ENCODE results near the gene IPO9. TPM values are rescaled to one million over a fixed set of nuclear protein-coding genes. Genes with fewer than 3 reads are reported as not detected.
"Not testable (repeated sequence)": the region's sequence is repeated elsewhere in the genome, so short reads cannot be mapped to it uniquely, and the experiment has no call there.

Gene IPO9
- total RNA-seq, 2 experiments from 2014 or later: 65.1 to 66.0 TPM

- ATAC-seq: no peak
- CTCF ChIA-PET: interaction anchor here (0.6 to 5.8 kb wide), 32 partner anchors 9 to 778 kb away, joined by 3 to 93 read pairs (median 6); partner anchors contain the start of genes IPO9 and RNPEP
- H3K36me3 Mint-ChIP-seq (ENCODE audit: low read depth): no peaks in the 10 kb centered on the region
- no peak for DNase-seq
- POLR2A ChIA-PET: interaction anchor here (0.6 kb wide), 1 partner anchor 27 kb away, joined by 3 read pairs; no protein-coding TSS in a partner anchor
- peaks cover 8% of the 10 kb centered on the region for H3K27me3 Mint-ChIP-seq
- H3K27ac Mint-ChIP-seq: no peak overlapping the region
- intact Hi-C loops (cut with DNase I, micrococcal nuclease): loop anchor here (1.0 to 5.0 kb wide), 7 partner anchors 58 to 238 kb away; partner anchors contain the start of genes TIMM17A (in 2 of the 2) and RNPEP (in 1 of the 2)
- no peaks in the 10 kb centered on the region for H3K9me3 Mint-ChIP-seq (ENCODE audit: low read depth)
- peaks cover 5% of the 10 kb centered on the region for H3K4me1 Mint-ChIP-seq
- no peak overlapping the region for H3K4me3 Mint-ChIP-seq
These were observed 68.0 kb downstream of the IPO9 start for GRCh38 chr1:201896951-201897391.

- Mint-ChIP-seq H3K27ac (no peak overlapping the region), H3K4me3 (no peak overlapping the region), H3K36me3 (ENCODE audit: low read depth) (no peaks in the 10 kb centered on the region), H3K4me1 (peaks cover 5% of the 10 kb centered on the region), H3K9me3 (ENCODE audit: low read depth) (no peaks in the 10 kb centered on the region), H3K27me3 (peaks cover 1% of the 10 kb centered on the region)
- POLR2A ChIA-PET: no interaction called here
- DNase-seq: no peak
- intact Hi-C loops (cut with DNase I, micrococcal nuclease): loop anchor here in 1 of 2 experiments (5.0 kb wide), 1 partner anchor 59 kb away; the partner anchor contains the start of gene TIMM17A
- ATAC-seq: no peak
- CTCF ChIA-PET: interaction anchor here (1.1 to 2.3 kb wide), 4 partner anchors 9 to 237 kb away, joined by 3 to 13 read pairs (median 3); no protein-coding TSS in a partner anchor
These were observed 69.4 kb downstream of the IPO9 start for GRCh38 chr1:201898240-201898894.

- Mint-ChIP-seq H3K4me3 (no peak overlapping the region), H3K27me3 (peaks cover 1% of the 10 kb centered on the region), H3K36me3 (ENCODE audit: low read depth) (no peaks in the 10 kb centered on the region), H3K27ac (no peak overlapping the region), H3K9me3 (ENCODE audit: low read depth) (no peaks in the 10 kb centered on the region), H3K4me1 (peaks cover 5% of the 10 kb centered on the region)
- ATAC-seq: no peak
- intact Hi-C loops (cut with DNase I, micrococcal nuclease): loop anchor here in 1 of 2 experiments (5.0 kb wide), 1 partner anchor 58 kb away; the partner anchor contains the start of gene TIMM17A
- DNase-seq: no peak
- ChIA-PET CTCF (interaction anchor here (1.0 to 2.3 kb wide), 3 partner anchors 10 to 20 kb away, joined by 3 to 13 read pairs (median 3); no protein-coding TSS in a partner anchor), POLR2A (no interaction called here)
These were observed 70.0 kb downstream of the IPO9 start for GRCh38 chr1:201898992-201899391.

GRCh38 chr1:201899683-201900429, 70.9 kb downstream of the IPO9 start:
- H3K9me3 Mint-ChIP-seq (ENCODE audit: low read depth): no peaks in the 10 kb centered on the region
- POLR2A ChIA-PET: no interaction called here
- intact Hi-C loops (cut with DNase I, micrococcal nuclease): loop anchor here in 1 of 2 experiments (5.0 kb wide), 1 partner anchor 57 kb away; the partner anchor contains the start of gene TIMM17A
- H3K27me3 Mint-ChIP-seq: no peaks in the 10 kb centered on the region
- H3K27ac Mint-ChIP-seq: no peak overlapping the region
- ATAC-seq (no peak), DNase-seq (no peak)
- CTCF ChIA-PET: interaction anchor here (1.0 to 2.3 kb wide), 4 partner anchors 11 to 21 kb away, joined by 3 to 13 read pairs (median 4); no protein-coding TSS in a partner anchor
- H3K4me1 Mint-ChIP-seq: peaks cover 5% of the 10 kb centered on the region
- no peak overlapping the region for H3K4me3 Mint-ChIP-seq
- no peaks in the 10 kb centered on the region for H3K36me3 Mint-ChIP-seq (ENCODE audit: low read depth)

GRCh38 chr1:201900476-201900875, 71.5 kb downstream of the IPO9 start:
- DNase-seq (no peak), ATAC-seq (no peak)
- H3K27ac Mint-ChIP-seq: no peak overlapping the region
- peaks cover 5% of the 10 kb centered on the region for H3K4me1 Mint-ChIP-seq
- intact Hi-C loops (cut with DNase I, micrococcal nuclease): no loop called here
- H3K36me3 Mint-ChIP-seq (ENCODE audit: low read depth): no peaks in the 10 kb centered on the region
- no peaks in the 10 kb centered on the region for H3K9me3 Mint-ChIP-seq (ENCODE audit: low read depth)
- H3K4me3 Mint-ChIP-seq: no peak overlapping the region
- CTCF ChIA-PET: interaction anchor here (1.7 kb wide), 1 partner anchor 13 kb away, joined by 4 read pairs; no protein-coding TSS in a partner anchor
- POLR2A ChIA-PET: no interaction called here
- H3K27me3 Mint-ChIP-seq: no peaks in the 10 kb centered on the region

GRCh38 chr1:201901036-201901435, 72.1 kb downstream of the IPO9 start:
- H3K27me3 Mint-ChIP-seq; intact Hi-C loops (cut with DNase I, micrococcal nuclease); ATAC-seq; H3K27ac Mint-ChIP-seq; POLR2A ChIA-PET; H3K36me3 Mint-ChIP-seq (ENCODE audit: low read depth); H3K4me1 Mint-ChIP-seq; DNase-seq; H3K9me3 Mint-ChIP-seq (ENCODE audit: low read depth); H3K4me3 Mint-ChIP-seq: not testable (repeated sequence)
- CTCF ChIA-PET: interaction anchor here (1.7 kb wide), 1 partner anchor 12 kb away, joined by 4 read pairs; no protein-coding TSS in a partner anchor

- Mint-ChIP-seq H3K36me3 (ENCODE audit: low read depth) (no peaks in the 10 kb centered on the region), H3K4me3 (no peak overlapping the region), H3K27ac (no peak overlapping the region), H3K4me1 (no peaks in the 10 kb centered on the region), H3K9me3 (ENCODE audit: low read depth) (no peaks in the 10 kb centered on the region), H3K27me3 (no peaks in the 10 kb centered on the region)
- POLR2A ChIA-PET: no interaction called here
- intact Hi-C loops (cut with DNase I, micrococcal nuclease): no loop called here
- CTCF ChIA-PET: interaction anchor here (0.6 to 1.4 kb wide), 4 partner anchors 9 to 233 kb away, joined by 3 read pairs; no protein-coding TSS in a partner anchor
- DNase-seq (no peak), ATAC-seq (no peak)
These were observed 73.2 kb downstream of the IPO9 start for GRCh38 chr1:201902198-201902597.

- Mint-ChIP-seq H3K4me3 (no peak overlapping the region), H3K4me1 (no peaks in the 10 kb centered on the region), H3K36me3 (ENCODE audit: low read depth) (no peaks in the 10 kb centered on the region), H3K9me3 (ENCODE audit: low read depth) (no peaks in the 10 kb centered on the region), H3K27ac (no peak overlapping the region), H3K27me3 (no peaks in the 10 kb centered on the region)
- DNase-seq (no peak), ATAC-seq (no peak)
- intact Hi-C loops (cut with DNase I, micrococcal nuclease): no loop called here
- POLR2A ChIA-PET: no interaction called here
- CTCF ChIA-PET: interaction anchor here (0.6 to 1.8 kb wide), 3 partner anchors 8 to 96 kb away, joined by 3 to 8 read pairs (median 4); no protein-coding TSS in a partner anchor
These were observed 74.2 kb downstream of the IPO9 start for GRCh38 chr1:201903135-201903534.

- DNase-seq (no peak), ATAC-seq (no peak)
- H3K4me3 Mint-ChIP-seq: no peak overlapping the region
- H3K36me3 Mint-ChIP-seq (ENCODE audit: low read depth): no peaks in the 10 kb centered on the region
- no peak overlapping the region for H3K27ac Mint-ChIP-seq
- H3K4me1 Mint-ChIP-seq: no peaks in the 10 kb centered on the region
- H3K9me3 Mint-ChIP-seq (ENCODE audit: low read depth): no peaks in the 10 kb centered on the region
- no peaks in the 10 kb centered on the region for H3K27me3 Mint-ChIP-seq
- POLR2A ChIA-PET: no interaction called here
- CTCF ChIA-PET: interaction anchor here (0.8 to 1.8 kb wide), 3 partner anchors 9 to 96 kb away, joined by 3 to 8 read pairs (median 3); no protein-coding TSS in a partner anchor
- intact Hi-C loops (cut with DNase I, micrococcal nuclease): no loop called here
These were observed 75.6 kb downstream of the IPO9 start for GRCh38 chr1:201904579-201904978.

GRCh38 chr1:201905234-201905890, 76.4 kb downstream of the IPO9 start:
- DNase-seq: no peak
- ChIA-PET POLR2A (no interaction called here), CTCF (interaction anchor here (1.9 kb wide), 1 partner anchor 9 kb away, joined by 9 read pairs; no protein-coding TSS in a partner anchor)
- Mint-ChIP-seq H3K27ac (no peak overlapping the region), H3K4me3 (no peak overlapping the region), H3K27me3 (no peaks in the 10 kb centered on the region), H3K36me3 (ENCODE audit: low read depth) (no peaks in the 10 kb centered on the region), H3K4me1 (no peaks in the 10 kb centered on the region), H3K9me3 (ENCODE audit: low read depth) (no peaks in the 10 kb centered on the region)
- intact Hi-C loops (cut with DNase I, micrococcal nuclease): no loop called here
- ATAC-seq: no peak

- no peaks in the 10 kb centered on the region for H3K36me3 Mint-ChIP-seq (ENCODE audit: low read depth)
- no peaks in the 10 kb centered on the region for H3K4me1 Mint-ChIP-seq
- no peak for ATAC-seq
- ChIA-PET POLR2A (no interaction called here), CTCF (interaction anchor here (1.9 kb wide), 1 partner anchor 10 kb away, joined by 9 read pairs; no protein-coding TSS in a partner anchor)
- DNase-seq: no peak
- peaks cover 2% of the 10 kb centered on the region for H3K27me3 Mint-ChIP-seq
- no peaks in the 10 kb centered on the region for H3K9me3 Mint-ChIP-seq (ENCODE audit: low read depth)
- H3K4me3 Mint-ChIP-seq: no peak overlapping the region
- no peak overlapping the region for H3K27ac Mint-ChIP-seq
- intact Hi-C loops (cut with DNase I, micrococcal nuclease): no loop called here
These were observed 77.4 kb downstream of the IPO9 start for GRCh38 chr1:201906336-201906735.

Measured in activated CD4-positive, alpha-beta T cell treated with anti-CD3 and anti-CD28 coated beads for 36 hours (primary cell).